Endothelial cell (in vitro differentiated cells): Measurements from ENCODE around the gene HABP4. TPM values are rescaled to one million over a fixed set of nuclear protein-coding genes. Genes with fewer than 3 reads are reported as not detected.

Experiments
- DNase-seq: peaks from one replicate; pipeline ENCODE4 v3.0.0; 2021; ENCODE audit warnings: low spot score
- H3K27ac Mint-ChIP-seq: one replicate; pipeline ENCODE4 v1.8.0; 2021; ENCODE audit warnings: mixed read lengths, inconsistent platforms; ENCODE audit not compliant: unreplicated experiment
- H3K27me3 Mint-ChIP-seq: one replicate; pipeline ENCODE4 v1.8.0; 2021; ENCODE audit warnings: mild to moderate bottlenecking, moderate library complexity, mixed read lengths, inconsistent platforms; ENCODE audit not compliant: unreplicated experiment
- H3K36me3 Mint-ChIP-seq: one replicate; pipeline ENCODE4 v1.8.0; 2021; ENCODE audit warnings: mild to moderate bottlenecking, low read depth, mixed read lengths, inconsistent platforms; ENCODE audit not compliant: unreplicated experiment
- H3K4me1 Mint-ChIP-seq: one replicate; pipeline ENCODE4 v1.8.0; 2021; ENCODE audit warnings: mild to moderate bottlenecking, mixed read lengths, inconsistent platforms; ENCODE audit not compliant: unreplicated experiment
- H3K4me3 Mint-ChIP-seq: one replicate; pipeline ENCODE4 v1.8.0; 2021; ENCODE audit warnings: mild to moderate bottlenecking, mixed read lengths, inconsistent platforms; ENCODE audit not compliant: unreplicated experiment
- H3K9me3 Mint-ChIP-seq: one replicate; pipeline ENCODE4 v1.8.0; 2021; ENCODE audit warnings: mixed read lengths, inconsistent platforms; ENCODE audit not compliant: unreplicated experiment
- CTCF ChIP-seq: fragments of 200-600 bp; sonication (generic); IDR thresholded peaks from one replicate; pipeline ENCODE4 v1.5.0; 2021; ENCODE audit warnings: antibody characterized with exemption; ENCODE audit not compliant: unreplicated experiment
- long read RNA-seq: library from polyadenylated mRNA; unstranded; transcript quantifications from one replicate; pipeline ENCODE4 v2.0.0, GENCODE V29; 2020; ENCODE audit not compliant: unreplicated experiment
- total RNA-seq: library from RNA; stranded (reverse); fragmentation: NEBNext Ultra II Directional; extraction: Animal tissue kit (Norgen Biotek cat#: 25700); gene quantifications from one replicate; pipeline ENCODE4 v1.2.1, GENCODE V29; 2021; ENCODE audit not compliant: unreplicated experiment

Gene HABP4
- 7.5 TPM for total RNA-seq
- long read RNA-seq, result 0 reads

GRCh38 chr9:96449845-96450612 lies at the start of gene HABP4:
TSS of gene HABP4 (plus strand) at chr9:96450169. CDS start at chr9:96450280, 111 bp downstream.
- Mint-ChIP-seq H3K4me3 (peak within 1 kb of the TSS; percentile 90), H3K27me3 (peaks cover 6% of the 10 kb centered on the region), H3K27ac (peak within 1 kb of the TSS; percentile 3), H3K9me3 (no peaks in the 10 kb centered on the region), H3K36me3 (peaks cover 4% of the 10 kb centered on the region), H3K4me1 (peaks cover 6% of the 10 kb centered on the region)
- no peak for TF ChIP-seq CTCF
- DNase-seq, result peak; percentile 97

DNA sequence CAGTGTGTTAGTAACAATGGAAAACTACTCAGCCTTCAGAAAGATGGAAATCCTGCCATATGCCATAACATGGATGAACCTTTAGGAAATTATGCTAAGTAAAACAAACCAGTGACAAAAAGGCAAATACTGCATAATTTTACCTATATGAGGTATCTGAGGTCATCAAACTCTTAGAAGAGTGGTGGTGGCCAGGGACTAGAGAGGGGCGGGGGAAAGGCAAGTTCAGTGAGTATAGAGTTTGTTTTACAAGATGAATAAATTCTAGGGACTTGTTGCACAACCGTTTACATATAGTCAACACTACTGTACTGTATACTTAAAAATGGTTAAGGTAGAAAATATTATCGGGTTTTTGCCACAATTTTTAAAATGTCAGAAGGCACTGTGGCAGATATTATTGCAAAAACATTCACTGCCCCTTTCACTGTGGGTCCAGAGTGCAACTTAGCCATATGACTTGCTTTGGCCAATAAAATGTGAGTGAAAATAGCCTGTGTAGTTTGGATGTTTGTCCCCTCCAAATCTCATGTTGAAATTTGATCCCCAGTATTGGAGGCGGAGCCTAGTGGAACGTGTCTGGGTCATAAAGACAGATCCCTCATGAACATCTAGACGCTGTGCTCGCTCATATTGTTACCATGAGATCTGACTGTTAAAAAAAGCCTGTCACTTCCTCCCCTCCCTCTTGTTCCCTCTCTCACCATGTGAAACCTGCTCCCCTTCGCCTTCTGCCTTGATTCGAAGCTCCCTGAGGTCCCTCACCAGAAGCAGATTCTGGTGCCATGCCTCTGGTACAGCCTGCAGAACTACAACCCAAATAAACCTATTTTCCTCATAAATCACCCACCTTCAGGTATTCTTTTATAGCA lies 41.3 kb upstream of the HABP4 start:
- Mint-ChIP-seq H3K27me3 (no peaks in the 10 kb centered on the region), H3K27ac (no peak overlapping the region), H3K9me3 (no peaks in the 10 kb centered on the region), H3K4me1 (no peaks in the 10 kb centered on the region), H3K36me3 (no peaks in the 10 kb centered on the region), H3K4me3 (no peak overlapping the region)
- no peak for TF ChIP-seq CTCF
- DNase-seq, result no peak

GRCh38 chr9:96411129-96411838 lies 38.7 kb upstream of the HABP4 start:
- H3K27ac Mint-ChIP-seq, result no peak overlapping the region

GRCh38 chr9:96412174-96412913 lies 37.6 kb upstream of the HABP4 start:
- H3K4me3 Mint-ChIP-seq, result no peak overlapping the region
- H3K27me3 Mint-ChIP-seq, result peaks cover 5% of the 10 kb centered on the region
- TF ChIP-seq CTCF, result no peak
- no peaks in the 10 kb centered on the region for H3K36me3 Mint-ChIP-seq
- H3K9me3 Mint-ChIP-seq, result no peaks in the 10 kb centered on the region
- no peak for DNase-seq
- H3K27ac Mint-ChIP-seq, result no peak overlapping the region
- peaks cover 4% of the 10 kb centered on the region for H3K4me1 Mint-ChIP-seq

More at GRCh38 chr9:96411129-96411838, 38.7 kb upstream of the HABP4 start:
- no peak for DNase-seq
- Mint-ChIP-seq H3K4me1 (no peaks in the 10 kb centered on the region), H3K36me3 (no peaks in the 10 kb centered on the region), H3K4me3 (no peak overlapping the region), H3K27me3 (no peaks in the 10 kb centered on the region), H3K9me3 (no peaks in the 10 kb centered on the region)
- no peak for TF ChIP-seq CTCF
